Activated T-helper 9 cell treated with anti-CD3 and anti-CD28 coated beads, Interleukin-2, amount 50 U/mL, for 16 hours (primary cell): ENCODE results near the gene JHY.

Experiments used
- DNase-seq: peaks from one replicate; pipeline ENCODE4 v3.0.0-alpha.2; 2020; ENCODE audit warnings: low read depth

The JHY gene

GRCh38 chr11:122872046-122872445, 10.5 kb upstream of the JHY start:
- no peak for DNase-seq

- DNase-seq: no peak
Measured at GRCh38 chr11:122874991-122875390, 7.6 kb upstream of the JHY start.

- DNase-seq: no peak
Measured at GRCh38 chr11:122877732-122878131, 4.8 kb upstream of the JHY start.

DNA sequence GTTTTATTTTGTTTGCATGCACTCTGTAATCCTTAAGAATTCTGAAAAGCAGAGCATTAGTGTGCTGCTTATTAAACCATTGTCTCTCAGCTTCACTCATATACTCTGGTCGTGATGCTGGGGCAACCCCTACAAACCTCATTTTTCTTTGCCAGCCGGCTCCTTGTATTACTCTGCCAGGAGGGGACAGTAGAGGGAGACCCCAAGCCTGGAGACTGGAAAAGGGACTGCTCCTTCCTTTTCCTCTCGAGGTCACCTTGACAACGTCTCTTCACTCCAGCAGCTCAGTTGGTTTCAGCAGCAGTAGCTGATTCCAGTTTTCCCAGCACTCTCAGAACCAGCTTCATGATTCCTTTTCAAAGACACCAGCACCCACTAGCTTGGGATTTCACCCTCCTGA, 2.8 kb upstream of the JHY start:
- no peak for DNase-seq

DNA sequence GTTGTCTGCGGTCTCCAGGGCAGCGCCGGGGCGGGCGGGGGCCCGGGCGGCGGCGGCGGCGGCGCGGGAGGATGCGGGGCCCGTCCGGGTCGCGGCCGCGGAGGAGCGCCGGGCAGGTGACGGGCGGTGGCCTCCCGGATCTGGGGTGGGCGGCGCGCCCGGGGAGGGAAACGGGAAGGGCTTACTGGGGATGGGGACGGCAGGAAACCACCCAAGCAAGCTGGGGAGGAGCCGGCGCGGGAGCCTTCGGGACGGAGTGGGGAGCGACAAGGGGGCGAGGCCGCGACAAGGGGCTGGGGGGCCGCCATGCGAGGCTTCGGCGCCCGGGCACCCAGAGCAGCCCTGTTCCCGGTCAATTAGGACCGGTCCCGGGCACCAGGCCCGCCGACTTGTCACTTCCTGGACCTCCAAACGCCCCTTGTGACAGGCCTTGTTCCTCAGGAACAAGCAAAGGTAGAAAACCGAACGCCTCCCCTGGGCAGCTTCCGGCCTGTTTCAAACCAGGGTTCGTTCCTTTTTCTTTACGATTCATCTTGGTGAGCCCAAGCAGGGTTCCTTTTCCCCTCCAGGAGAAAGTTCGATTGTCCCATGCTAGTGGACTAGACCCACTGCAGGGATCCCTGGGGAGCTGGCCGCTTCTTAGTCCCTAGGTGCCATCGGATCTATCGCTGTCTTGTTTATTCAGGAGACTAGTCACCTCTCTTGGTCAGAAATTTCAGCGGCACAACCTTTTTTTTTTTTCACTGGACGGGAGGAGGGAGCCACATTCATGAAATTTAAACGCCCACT, 492 bp downstream of the JHY start:
- DNase-seq: peak; percentile 34

GRCh38 chr11:122883646-122883979, 1.1 kb downstream of the JHY start:
- no peak for DNase-seq

- DNase-seq: no peak
Measured at GRCh38 chr11:122888162-122888561, 5.6 kb downstream of the JHY start.

GRCh38 chr11:122893131-122893530, 10.6 kb downstream of the JHY start:
- DNase-seq: no peak

GRCh38 chr11:122895563-122895962, 13.0 kb downstream of the JHY start:
- no peak for DNase-seq

GRCh38 chr11:122897606-122898210, 15.1 kb downstream of the JHY start:
- no peak for DNase-seq

- no peak for DNase-seq
Measured at GRCh38 chr11:122898799-122899198, 16.2 kb downstream of the JHY start.

GRCh38 chr11:122900587-122901202, 18.1 kb downstream of the JHY start:
- no peak for DNase-seq

DNA sequence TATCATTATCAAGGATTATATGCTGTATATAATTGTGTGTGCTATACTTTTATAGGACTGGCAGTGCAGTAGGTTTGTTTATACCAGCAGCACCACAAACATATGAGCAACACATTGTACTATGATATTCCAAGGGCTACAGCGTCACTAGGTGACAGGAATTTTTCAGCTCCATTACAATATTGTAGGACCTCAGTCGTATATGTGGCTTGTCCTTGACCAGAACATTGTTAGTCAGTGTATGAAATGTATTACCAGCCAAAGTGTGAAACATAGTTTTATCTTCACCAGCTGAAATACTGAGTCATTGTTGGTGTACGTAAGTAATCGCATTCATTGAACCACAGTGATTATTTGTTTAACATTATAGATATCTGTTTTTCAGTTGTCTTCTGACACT, 20.4 kb downstream of the JHY start:
- no peak for DNase-seq

DNA sequence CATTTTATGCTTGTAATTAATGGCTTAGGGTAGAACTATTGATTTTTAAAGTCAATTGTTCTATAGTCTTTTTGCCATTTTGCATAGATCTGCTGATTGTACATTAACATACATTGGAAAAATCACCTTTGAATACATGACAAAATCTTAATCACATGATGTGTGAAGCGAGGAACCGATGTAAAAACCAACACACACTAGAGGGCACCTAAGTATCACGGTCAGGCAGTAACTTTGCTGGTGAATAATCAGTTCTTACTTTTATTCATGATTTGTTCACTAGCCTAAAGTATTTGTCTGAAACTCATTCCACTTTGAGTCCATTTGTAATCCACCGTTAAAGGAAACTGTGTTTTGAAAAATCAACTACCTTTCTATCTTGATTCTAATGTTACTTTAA, 28.2 kb downstream of the JHY start:
- DNase-seq: no peak

- DNase-seq: no peak
Measured at GRCh38 chr11:122917311-122917710, 34.8 kb downstream of the JHY start.

GRCh38 chr11:122918734-122919133, 36.2 kb downstream of the JHY start:
- no peak for DNase-seq

DNA sequence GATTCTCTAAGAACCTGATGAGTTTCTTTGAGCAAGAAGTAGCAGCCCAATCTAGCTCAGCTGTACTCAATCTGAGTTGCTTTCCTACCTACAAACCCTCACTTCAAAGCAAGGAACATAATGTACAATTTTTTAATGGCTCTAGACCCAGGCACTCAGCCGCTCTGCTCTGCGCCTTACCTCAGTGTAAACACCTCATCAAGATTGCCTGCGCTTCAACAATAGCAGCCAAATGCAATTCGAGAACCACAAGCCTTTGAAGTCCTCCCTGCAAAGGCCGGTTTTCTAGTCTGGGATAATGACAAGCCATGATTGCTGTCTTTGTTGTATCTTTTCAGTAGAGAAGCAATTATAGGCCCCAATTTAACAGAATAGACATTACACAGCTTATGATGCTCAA, 38.0 kb downstream of the JHY start:
- no peak for DNase-seq

- no peak for DNase-seq
Measured at GRCh38 chr11:122922893-122923292, 40.3 kb downstream of the JHY start.

GRCh38 chr11:122923302-122923701, 40.7 kb downstream of the JHY start:
- DNase-seq: no peak

DNA sequence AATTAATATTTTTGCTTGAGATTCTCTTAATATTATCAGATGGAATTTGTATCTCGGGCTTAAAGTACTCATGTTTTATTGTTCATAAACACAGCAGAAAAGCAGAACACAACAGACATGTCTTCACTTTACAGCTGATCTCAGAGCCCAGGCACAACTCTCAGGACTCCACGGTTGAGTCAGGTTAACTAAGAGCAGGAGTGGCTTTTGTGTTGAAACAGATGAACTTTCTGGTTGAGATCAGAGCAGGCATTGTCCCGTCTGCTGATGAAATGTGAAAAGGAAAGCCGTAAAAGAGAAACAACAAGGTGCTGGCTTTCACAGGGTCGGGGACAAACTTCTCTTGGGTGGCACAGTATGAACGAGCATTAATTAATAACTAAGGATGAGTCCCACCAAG, 49.0 kb downstream of the JHY start:
- no peak for DNase-seq

- no peak for DNase-seq
Measured at GRCh38 chr11:122933416-122933815, 50.9 kb downstream of the JHY start.

- no peak for DNase-seq
Measured at GRCh38 chr11:122937983-122938382, 55.4 kb downstream of the JHY start.

GRCh38 chr11:122938557-122938956, 56.0 kb downstream of the JHY start:
- no peak for DNase-seq

DNA sequence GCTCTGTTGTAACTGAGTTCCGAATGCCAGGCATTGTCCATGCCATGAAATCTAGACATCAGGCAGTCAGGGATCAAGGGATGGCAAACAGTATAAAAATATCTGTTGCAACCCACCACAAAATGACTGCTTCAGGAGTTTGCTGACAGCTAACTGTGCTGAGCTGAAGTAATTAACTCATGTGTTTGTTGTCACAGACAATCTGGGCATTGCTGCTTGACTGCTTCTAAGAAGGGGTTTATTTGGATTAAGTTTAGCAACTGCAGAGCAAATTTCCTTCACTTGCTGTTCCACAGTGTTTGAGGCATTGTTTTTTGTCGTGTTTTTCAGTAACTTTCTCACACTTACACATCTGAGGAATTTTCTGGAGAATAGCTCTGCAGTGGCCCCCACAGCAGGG, 68.7 kb downstream of the JHY start:
- no peak for DNase-seq
